HG02623 (cell line): ENCODE data around the gene UGT1A9.
"Not testable (repeated sequence)": the region's sequence is repeated elsewhere in the genome, so short reads cannot be mapped to it uniquely, and the experiment has no call there.

Experiments used
- ATAC-seq: cut with Tn5 transposase; IDR thresholded peaks from one replicate; pipeline ENCODE4 v1.9.1; 2021; ENCODE audit warnings: moderate library complexity; ENCODE audit not compliant: unreplicated experiment

The UGT1A9 gene

DNA sequence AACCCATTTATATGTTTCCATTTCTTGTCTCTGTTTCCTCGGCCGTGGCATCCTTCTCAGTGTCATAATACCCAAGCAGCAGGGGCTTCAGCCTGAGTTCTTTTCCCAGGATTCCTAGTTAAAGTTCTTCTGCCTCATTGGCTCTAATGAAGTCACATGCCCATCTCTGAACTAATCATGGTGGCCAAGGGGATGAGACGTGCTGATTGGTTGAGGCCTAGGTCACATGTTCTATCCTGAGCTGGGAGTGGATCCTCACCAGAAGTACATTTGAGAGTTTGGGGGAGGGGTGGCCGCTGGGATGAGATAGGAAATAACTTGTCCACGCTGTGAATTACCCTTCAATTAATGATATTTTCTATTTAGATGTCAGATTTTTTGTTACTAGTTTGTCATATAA lies 37.2 kb downstream of the UGT1A9 start:
- no peak for ATAC-seq

DNA sequence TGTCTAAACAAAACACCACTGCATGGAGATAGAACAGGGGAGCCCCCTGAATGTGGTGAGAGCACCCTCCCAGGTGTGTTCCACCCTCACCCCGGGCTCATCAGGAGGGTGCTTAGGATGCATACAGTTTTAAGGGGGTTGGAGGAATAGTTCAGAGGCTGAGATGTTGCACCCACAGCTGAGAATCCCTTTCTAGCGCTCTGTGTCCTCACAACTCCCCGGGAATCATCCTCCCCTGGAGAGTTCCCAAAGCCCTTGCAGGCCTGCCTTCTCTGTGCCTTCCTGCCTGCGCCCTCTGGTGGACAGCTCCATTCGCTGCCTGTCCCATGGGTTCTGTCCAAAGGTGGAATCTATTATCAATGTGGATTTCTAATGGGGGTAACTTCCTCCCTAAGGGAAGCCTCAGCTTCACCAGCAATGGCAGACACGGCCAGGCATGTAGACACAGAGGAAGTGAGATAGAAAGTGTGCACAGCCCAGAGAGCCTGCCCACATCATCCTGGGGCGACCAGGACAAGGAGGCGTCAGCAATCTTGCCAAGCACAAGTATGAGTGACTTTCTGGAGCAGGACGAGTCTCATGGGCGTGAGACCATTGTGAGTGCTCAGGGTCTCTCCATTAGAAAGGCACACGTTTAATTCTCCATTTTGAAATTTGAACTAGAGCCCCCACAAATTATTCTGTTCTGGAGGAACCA lies 39.8 kb downstream of the UGT1A9 start:
- no peak for ATAC-seq

DNA sequence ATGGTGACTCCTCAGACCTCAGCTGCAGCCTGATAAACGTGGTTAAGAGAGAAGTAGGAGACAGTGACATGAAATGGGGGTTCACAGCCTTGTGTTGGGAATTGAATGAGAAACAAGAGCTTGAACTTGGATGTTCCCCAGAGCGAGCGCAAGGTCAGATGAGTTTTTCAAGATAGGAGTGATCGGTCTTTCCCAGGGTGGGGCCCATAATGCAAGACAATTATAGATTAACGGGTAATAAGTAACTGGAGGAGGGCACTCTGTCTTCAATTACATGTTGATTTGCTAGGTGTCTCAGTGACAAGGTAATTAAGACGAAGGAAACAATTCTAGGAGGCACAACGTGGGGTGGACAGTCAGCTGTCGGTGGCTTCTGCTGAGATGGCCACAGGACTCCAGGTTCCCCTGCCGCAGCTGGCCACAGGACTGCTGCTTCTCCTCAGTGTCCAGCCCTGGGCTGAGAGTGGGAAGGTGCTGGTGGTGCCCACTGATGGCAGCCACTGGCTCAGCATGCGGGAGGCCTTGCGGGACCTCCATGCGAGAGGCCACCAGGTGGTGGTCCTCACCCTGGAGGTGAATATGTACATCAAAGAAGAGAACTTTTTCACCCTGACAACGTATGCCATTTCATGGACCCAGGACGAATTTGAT lies 41.0 kb downstream of the UGT1A9 start, which contains the start of gene UGT1A5:
TSS of gene UGT1A5 (plus strand) at position 297 of the 651 bp plus-strand sequence. CDS start at position 382, 85 bp downstream.
- no peak for ATAC-seq

DNA sequence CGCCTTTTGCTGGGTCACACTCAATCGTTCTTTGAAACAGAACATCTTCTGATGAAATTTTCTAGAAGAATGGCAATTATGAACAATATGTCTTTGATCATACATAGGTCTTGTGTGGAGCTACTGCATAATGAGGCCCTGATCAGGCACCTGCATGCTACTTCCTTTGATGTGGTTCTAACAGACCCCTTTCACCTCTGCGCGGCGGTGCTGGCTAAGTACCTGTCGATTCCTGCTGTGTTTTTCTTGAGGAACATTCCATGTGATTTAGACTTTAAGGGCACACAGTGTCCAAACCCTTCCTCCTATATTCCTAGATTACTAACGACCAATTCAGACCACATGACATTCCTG lies 41.5 kb downstream of the UGT1A9 start:
- no peak for ATAC-seq

DNA sequence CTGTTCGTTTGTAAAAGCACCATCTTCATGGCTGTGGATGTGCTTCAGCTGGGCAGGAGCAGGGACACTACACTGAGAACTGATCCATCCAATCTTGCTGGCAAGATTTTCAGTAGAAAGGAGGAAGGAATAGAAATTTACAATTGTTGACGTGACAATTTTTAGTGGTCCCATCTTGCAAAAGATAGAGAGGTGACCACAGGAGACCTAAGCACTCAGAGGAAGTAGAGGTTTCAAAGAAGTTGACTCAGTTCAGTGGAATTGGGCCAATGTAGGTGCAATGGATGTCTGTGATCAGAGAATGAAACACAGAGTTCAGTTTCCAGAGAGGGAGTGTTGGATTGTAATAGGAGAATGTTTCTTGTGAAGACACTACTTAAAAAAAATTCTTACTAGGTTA lies 42.4 kb downstream of the UGT1A9 start:
- no peak for ATAC-seq

DNA sequence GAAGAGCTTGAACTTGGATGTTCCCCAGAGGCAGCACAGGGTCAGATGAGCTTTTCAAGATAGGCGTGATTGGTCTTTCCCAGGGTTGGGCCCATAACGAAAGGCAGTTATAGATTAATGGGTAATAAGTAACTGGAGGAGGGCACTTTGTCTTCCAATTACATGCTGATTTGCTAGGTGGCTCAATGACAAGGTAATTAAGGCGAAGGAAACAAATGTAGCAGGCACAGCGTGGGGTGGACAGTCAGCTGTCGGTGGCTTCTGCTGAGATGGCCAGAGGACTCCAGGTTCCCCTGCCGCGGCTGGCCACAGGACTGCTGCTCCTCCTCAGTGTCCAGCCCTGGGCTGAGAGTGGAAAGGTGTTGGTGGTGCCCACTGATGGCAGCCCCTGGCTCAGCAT lies 46.9 kb downstream of the UGT1A9 start, which contains the start of gene UGT1A4:
TSS of gene UGT1A4 (plus strand) at position 185 of the 400 bp plus-strand sequence. CDS start at position 270, 85 bp downstream.
- ATAC-seq = no peak

DNA sequence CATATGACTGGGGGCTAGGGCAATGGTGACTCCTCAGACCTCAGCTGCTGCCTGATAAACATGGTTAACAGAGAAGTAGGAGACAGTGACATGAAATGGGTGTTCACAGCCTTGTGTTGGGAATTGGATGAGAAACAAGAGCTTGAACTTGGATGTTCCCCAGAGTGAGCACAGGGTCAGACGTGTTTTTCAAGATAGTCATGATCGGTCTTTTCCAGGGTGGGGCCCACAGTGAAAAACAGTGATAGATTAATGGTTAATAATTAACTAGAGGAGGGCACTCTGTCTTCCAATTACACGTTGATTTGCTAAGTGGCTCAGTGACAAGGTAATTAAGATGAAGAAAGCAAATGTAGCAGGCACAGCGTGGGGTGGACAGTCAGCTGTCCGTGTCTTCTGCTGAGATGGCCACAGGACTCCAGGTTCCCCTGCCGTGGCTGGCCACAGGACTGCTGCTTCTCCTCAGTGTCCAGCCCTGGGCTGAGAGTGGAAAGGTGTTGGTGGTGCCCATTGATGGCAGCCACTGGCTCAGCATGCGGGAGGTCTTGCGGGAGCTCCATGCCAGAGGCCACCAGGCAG lies 57.1 kb downstream of the UGT1A9 start, which contains the start of gene UGT1A3:
TSS of gene UGT1A3 (plus strand) at position 320 of the 579 bp plus-strand sequence. CDS start at position 405, 85 bp downstream.
- no peak for ATAC-seq

DNA sequence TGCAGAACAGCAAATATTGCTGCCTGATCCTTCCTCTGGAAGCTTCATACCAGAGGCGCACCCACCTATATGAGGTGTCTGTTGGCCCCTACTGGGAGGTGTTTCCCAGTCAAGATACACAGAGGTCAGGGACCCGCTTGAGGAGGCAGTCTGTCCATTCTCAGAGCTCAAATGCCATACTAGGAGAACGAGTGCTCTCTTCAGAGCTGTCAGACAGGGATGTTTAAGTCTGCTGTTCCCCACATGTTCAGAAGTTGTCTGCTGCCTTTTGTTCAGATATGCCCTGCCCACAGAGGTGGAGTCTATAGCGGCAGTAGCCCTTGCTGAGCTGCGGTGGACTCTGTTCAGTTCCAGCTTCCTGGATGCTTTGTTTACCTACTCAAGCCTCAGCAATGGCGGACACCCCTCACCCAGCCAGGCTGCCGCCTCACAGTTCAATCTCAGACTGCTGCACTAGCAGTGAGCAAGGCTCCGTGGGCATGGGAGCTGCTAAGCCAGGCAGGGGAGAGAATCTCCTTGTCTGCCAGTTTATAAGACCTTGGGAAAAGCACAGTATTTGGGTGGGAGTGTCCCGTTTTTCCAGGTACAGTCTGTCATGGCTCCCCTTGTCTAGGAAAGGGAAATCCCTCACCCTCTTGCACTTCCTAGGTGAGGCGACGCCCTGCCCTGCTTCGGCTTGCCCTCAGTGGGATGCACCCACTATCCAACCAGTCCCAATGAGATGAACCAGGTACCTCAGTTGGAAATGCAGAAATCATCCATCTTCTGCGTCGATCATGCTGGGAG lies 65.4 kb downstream of the UGT1A9 start:
- not testable (repeated sequence) for ATAC-seq

DNA sequence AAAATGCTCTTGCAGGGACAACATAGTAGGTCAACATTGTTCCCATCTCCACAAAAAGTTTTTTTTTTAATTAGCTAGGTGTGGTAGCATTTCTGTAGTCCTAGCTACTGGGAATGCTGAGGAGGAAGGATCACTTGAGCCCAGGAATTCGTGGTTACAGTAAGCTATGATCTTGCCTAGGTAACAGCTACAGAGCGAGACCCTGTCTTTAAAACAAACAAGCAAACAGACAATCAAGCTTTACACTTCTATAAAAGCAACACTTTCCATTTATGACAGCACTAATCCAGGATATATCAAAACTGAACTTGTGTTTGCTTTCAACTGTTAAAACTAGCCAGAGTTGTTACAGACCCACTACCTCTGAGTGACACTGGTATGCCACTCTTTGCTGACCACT lies 69.2 kb downstream of the UGT1A9 start:
- ATAC-seq = no peak

DNA sequence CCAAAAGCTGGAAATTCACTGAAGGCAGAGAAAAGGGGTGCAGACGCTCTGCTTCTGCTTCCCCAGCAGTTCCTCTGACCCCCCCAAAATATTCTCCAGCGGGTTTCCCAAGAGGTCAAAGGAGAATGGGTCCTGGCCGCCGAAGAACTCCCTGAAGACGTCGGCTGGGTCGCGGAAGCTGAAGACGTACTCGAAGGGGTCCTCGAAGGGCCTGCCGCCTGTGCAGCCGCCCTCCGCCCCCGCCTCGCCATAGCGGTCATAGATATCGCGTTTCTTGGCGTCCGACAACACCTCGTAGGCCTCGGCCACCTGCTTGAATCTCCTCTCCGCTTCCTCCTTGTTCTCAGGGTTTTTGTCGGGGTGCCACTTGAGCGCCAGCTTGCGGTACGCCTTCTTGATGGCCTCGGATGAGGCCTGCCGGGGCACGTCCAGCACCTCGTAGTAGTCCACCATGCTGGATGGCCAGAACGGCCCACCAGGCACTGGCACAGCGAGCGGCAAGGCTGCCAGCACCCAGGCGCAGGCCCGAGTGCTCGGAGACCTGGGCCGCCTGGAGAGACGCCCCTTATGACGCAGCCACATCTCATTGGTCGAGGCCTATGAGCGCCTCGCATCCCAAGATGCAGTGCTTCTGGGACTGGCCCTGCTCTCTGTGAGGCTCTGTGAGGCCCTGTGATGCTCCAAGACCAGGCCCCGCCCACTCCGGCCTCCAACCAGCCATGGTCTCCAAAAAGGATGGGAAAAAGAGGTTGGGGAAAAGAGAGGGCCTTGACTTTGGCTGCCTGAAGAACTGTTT lies 72.0 kb downstream of the UGT1A9 start:
- ATAC-seq = no peak

DNA sequence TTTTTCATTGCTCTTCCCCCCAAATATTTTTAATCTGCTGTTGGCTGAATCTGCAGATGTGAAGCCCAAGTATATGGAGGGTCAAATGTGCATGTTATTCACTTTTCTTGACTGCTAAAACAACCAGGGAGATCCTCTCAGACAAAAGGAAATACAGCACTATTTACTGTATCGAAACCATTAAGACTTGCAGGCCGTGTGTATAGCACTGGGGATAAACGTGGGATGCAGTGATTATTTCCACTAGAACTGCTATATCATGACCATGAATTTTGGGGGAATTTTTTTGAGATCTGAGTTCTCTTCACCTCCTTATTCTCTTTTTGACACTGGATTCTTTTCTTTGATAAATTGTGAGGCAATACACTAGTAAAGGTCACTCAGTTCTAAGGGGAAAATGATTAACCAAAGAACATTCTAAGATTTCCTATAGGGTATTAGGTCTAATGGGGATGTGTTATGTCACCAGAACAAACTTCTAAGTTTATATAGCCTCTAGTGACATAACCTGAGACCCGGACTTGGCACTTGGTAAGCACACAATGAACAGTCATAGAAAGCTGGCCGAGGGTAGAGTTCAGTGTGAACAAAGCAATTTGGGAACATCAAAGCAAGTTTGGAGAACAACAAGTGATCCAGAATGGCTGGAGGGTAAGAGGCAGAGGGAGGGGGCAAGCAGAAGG lies 73.5 kb downstream of the UGT1A9 start:
- ATAC-seq = no peak

DNA sequence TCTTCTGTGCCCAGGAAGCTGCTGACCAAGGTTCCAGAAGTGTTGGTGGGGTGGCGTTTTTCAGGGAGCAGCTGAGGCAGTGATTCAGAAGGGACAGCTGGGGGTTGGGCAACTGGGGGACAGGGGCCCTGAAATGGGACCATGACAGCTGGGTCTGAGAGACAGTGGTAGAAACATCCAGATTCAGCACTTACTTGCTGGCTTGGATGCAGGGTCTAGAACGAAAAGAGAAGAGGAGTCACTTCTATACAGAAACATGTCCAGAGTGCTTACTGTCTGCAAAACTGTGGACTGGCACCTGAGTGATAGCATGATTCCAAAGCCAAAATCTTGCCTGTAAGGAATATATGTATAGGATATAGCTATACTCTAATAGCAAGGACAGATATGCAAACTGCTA lies 74.1 kb downstream of the UGT1A9 start:
- not testable (repeated sequence) for ATAC-seq

DNA sequence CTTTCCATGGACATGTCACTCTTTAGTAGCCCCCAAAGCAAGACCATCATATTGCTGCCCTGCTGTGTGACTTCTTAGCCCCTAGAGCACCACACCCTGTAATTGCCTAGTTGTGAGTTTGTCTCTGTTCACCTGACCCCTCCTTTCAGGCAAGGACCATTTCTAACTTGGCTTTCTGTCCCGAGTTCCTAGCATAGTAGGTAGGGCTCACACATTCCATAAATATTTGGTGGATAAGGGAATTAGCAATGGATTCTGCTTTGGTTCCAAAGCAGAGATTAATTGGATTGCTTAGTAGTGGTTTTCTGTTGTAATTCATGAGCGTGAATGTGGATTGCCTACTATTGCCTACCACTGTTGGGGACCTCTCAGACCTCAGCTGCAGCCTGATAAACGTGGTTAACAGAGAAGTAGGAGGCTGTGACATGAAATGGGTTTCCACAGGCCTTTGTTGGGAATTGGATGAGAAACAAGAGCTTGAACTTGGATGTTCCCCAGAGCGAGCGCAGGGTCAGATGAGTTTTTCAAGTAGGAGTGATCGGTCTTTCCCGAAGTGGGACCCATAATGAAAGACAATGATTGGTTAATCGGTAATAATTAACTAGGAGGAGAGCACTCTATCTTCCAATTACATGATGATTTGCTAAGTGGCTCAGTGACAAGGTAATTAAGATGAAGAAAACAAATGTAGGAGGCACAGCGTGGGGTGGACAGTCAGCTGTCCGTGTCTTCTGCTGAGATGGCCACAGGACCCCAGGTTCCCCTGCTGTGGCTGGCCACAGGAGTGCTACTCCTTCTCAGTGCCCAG lies 75.0 kb downstream of the UGT1A9 start:
- no peak for ATAC-seq

DNA sequence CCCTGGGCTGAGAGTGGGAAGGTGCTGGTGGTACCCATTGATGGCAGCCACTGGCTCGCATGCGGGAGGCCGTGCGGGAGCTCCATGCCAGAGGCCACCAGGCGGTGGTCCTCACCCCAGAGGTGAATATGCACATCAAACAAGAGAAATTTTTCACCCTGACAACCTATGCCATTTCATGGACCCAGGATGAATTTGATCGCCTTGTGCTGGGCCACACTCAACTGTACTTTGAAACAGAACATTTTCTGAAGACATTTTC lies 75.5 kb downstream of the UGT1A9 start:
- no peak for ATAC-seq

DNA sequence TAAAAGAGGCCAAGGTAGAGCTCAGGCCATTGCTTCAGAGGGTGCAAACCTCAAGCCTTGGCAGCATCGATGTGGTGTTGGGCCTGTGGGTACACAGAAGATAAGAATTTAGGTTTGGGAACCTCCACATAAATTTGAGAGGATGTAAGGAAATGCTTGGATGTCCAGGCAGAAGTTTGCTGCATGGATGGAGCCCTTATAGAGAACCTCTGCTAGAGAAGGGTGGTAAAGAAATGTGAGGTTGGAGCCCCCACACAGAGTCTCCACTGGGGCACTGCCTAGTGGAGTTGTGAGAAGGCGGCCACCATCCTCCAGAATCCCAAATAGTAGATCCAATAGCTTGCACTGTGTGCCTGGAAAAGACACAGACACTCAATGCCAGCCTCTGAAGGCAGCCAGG lies 79.0 kb downstream of the UGT1A9 start:
- ATAC-seq = not testable (repeated sequence)

DNA sequence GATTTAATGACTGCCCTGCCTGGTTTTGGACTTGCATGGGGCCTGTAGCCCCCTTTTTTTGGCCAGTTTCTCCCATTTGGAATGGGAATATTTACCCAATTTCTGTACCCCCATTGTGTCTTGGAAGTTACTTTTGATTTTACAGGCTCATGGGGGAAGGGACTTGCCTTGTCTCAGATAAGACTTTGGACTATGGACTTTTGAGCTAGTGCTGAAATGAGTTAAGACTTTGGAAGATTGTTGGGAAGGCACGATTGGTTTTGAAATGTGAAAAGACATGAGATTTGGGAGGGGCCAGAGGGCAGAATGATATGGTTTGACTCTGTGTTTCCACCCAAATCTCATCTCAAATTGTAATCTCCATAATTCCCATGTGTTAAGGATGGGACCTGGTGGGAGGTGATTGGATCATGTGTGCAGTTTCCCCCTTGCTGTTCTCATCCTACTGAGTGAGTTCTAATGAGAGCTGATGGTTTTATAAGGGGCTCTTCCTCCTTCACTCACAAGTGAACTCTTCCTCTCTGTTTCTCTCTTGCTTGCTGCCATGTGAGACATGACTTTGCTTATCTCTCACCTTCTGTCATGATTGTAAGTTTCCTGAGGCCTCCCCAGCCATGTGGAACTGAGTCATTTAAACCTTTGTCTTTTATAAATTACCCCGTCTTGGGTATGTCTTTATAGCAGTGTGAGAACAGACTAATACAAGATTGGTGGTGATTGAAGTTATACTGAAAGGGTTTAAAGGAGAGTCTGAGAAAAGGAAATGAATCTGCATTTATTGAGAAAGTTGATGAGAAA lies 79.7 kb downstream of the UGT1A9 start:
- ATAC-seq = not testable (repeated sequence)

DNA sequence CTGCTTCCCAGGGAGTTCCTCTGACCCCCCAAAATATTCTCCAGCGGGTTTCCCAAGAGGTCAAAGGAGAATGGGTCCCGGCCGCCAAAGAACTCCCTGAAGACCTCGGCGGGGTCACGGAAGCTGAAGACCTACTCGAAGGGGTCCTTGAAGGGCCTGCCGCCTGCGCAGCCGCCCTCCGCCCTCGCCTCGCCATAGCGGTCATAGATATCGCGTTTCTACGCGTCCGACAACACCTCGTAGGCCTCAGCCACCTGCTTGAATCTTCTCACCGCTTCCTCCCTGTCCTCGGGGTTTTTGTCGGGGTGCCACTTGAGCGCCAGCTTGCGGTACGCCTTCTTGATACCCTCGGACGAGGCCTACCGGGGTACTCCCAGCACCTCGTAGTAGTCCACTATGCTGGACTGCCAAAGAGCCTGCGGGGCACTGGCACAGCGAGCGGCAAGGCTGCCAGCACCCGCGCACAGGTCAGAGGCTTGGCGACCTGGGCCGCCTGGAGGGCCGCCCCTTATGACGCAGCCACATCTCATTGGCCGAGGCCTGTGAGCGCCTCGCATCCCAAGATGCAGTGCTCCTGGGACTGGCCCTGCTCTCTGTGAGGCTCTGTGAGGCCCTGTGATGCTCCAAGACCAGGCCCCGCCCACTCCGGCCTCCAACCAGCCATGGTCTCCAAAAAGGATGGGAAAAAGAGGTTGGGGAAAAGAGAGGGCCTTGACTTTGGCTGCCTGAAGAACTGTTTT lies 83.3 kb downstream of the UGT1A9 start:
- ATAC-seq = no peak
